Posterior vena cava (tissue), 2 donors: ENCODE results near the gene MPPE1. TPM values are rescaled to one million over a fixed set of nuclear protein-coding genes. Genes with fewer than 3 reads are reported as not detected.
A peak's percentile ranks its signal among the peaks of the same experiment; 100 is the strongest.
"Not testable (repeated sequence)": the region's sequence is repeated elsewhere in the genome, so short reads cannot be mapped to it uniquely, and the experiment has no call there.

Source experiments
- DNase-seq: peaks from one replicate; pipeline ENCODE4 v3.0.0-alpha.2; 2020; ENCODE audit warnings: low spot score
- intact Hi-C, 2 donors: fragments of 100-400 bp; cut with DNase I; formaldehyde crosslinking; loops; one replicate each; pipeline versions ENCODE4 v1.14.1 to v1.14.2; 2022 to 2023
- total RNA-seq, 2 donors: library from RNA; stranded (reverse); fragmentation: NEBNext Ultra II Directional; extraction: Animal tissue kit (Norgen Biotek cat#: 25700); gene quantifications; one replicate each; pipeline ENCODE4 v1.2.1, GENCODE V29; 2021
- donor health status: DM: yes; HTN: yes; CAD: no.
- donor health status: DM: yes; HTN: yes; CAD: no.

MPPE1 gene
- total RNA-seq, 2 donors from 2014 or later, result 26.2 to 39.6 TPM

DNA sequence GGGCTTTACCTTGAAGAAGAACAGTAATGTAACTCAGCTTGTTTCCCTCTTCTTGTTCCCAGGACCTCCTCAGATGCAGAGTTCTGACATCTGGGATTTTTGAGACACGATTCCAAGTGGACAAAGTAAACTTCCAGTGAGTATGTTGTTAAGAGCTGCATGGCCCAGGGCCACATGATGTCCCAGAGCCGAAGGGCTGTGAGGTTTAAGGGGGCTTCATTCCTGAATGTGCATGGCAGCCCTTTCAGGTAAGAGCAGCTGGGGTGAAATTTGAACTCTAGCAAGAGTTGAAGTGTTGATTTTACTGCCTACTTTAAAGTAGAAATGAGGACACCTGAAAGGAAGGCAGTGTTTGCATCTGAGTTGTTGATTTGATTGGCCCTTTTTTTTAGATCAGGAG is 43.6 kb downstream of the MPPE1 start:
- DNase-seq, result no peak
- intact Hi-C loops, result no loop called here

DNA sequence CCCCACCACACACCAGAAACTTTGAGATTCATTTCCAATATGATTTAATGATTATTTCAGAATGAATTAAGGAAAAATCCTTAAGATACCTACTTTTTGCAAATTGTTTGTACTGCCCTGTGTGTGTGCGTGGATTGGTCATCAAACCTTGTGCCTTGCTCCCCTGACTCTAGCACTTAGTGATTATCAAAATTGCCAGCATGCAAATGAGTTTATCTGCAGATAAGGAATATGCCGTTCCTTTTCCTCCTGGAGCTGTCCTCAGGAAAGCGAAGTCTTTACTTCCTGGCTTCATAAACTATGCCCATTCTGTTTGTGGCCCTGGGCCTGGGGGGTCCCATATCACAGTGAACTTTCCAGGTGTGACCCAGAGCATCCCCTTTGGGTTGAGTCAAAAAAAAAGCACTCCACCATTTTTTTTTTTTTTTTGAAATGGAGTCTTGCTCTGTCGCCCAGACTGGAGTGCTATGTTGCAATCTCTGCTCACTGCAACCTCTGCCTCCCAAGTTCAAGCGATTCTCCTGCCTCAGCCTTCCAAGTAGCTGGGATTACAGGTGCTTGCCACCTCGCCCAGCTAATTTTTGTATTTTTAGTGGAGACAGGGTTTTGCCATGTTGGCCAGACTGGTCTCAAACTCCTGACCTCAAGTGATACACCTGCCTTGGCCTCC is 45.5 kb downstream of the MPPE1 start:
- DNase-seq, result no peak
- intact Hi-C loops, result no loop called here

DNA sequence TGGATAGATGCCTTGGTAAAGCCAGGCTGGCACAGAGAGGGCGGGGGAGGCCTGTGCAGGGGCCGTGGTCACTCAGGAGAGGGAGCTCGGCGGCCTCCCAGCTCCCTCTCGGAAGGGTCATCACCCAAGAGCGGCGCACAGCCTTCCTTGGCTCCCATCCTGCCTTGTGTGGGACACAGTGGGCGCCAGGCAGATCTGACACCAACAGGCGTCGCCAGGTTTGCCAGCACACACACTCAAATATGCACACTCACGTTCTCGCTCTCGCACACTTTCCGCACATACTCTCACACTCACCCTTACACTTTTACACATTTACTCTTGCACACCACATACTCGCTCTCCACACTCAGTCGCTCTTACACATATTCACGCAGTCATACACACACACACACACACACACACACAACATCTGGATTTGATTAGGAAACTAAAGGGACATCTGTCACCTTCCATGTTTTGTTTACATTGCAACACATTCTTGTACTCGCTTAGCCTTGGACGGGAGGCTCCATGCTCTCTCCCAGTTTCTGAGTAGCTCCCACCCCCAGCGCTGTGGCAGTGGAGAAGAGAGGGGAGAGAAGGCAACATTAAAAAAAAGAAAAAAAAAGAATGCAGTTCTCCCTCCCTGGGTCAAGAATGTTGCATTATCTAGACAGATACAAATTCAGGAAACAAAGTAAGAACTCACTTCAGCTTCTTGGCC is 46.4 kb downstream of the MPPE1 start:
- DNase-seq, result no peak
- intact Hi-C loops, result no loop called here

DNA sequence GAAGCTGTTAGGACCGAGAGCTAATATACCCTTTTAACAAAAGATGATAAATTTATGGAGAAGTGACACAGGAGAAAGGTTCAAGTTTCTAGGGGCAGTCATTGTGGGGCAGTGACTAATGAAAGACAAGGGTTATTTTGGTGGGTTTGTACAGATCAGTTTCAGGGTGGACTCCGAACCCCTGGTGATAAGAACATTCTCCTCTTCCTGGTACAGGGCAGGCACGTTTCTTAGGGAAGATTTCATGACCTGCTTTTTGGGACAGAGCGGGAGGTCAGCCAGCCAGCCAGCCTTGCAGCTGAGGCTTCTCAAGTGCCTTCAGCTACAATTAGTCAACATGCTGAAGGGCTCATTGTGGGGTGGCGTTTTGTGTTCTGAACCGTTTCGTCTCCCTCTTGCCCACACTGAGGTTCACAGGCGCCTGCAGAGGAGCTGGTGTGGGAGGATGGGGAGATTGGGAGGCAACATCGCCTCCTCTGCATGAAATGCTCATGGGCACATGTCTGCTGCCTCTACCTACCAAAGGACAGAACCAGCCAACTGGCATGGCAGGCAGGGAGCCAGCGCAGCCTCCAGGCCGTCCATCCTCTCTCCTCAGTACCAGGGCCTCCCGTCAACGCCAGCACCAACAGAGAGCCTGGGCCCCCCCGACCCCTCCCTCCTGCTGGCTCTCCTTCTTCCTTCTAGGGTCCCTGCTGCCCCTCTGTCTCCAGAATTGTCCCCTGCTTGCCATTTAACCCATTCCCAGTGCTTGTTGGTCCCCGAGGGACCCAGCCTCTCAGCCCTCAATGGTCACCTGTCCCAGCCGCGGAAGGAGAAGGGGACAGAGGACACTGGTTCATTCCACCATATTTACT is 47.3 kb downstream of the MPPE1 start:
- intact Hi-C loops, result no loop called here
- DNase-seq, result no peak

DNA sequence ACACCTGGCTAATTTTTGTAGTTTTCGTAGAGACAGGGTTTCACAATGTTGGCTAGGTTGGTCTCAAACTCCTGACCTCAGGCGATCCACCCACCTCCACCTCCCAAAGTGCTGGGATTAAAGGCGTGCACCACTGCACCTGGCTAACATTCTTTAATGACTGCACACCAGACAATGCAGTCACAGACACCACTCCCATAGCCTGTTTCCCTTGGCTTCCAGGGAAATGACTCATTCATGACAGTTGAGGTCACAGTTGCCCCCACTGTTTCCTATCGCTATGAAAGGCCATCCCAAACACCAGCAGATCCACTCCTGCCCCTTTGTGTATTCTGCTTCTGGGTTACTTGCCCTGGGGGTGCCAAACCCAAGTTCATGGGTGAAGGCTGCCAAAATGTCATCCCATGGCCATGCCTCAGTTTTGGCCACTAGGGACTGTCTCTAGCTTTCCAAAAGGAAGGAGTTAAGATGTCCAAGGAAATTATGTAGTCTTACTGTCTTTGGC is 48.2 kb downstream of the MPPE1 start:
- intact Hi-C loops, result loop anchor here in 1 of 2 donors (10.0 kb wide), 1 partner anchor 45 kb away; the partner anchor contains the start of gene MPPE1
- DNase-seq, result no peak

DNA sequence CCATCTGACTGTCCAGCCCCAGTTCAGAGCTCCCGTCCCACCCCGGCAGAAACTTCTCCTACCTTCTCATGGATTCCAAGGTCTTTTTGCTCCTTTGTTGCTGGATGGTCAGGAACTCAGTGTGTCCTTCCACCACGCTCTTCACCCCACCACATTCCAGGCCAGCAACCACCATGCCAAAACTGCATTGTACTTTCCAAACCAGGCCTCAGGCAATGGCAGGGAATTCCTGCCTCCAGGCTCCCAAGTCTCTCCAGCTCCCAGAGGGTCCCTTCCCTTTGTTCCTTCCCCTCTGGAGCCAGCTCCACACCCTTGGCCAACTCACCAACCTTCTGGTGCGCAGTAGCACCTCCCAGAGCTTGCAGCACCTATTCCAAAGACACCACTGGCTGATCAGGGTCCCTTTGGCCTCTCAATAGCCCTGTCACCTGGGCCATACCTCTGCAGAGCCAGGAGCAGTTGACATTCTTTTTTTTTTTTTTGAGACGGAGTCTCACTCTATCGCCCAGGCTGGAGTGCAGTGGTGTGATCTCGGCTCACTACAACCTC is 48.8 kb downstream of the MPPE1 start:
- intact Hi-C loops, result loop anchor here in 1 of 2 donors (10.0 kb wide), 1 partner anchor 45 kb away; the partner anchor contains the start of gene MPPE1
- DNase-seq, result no peak

DNA sequence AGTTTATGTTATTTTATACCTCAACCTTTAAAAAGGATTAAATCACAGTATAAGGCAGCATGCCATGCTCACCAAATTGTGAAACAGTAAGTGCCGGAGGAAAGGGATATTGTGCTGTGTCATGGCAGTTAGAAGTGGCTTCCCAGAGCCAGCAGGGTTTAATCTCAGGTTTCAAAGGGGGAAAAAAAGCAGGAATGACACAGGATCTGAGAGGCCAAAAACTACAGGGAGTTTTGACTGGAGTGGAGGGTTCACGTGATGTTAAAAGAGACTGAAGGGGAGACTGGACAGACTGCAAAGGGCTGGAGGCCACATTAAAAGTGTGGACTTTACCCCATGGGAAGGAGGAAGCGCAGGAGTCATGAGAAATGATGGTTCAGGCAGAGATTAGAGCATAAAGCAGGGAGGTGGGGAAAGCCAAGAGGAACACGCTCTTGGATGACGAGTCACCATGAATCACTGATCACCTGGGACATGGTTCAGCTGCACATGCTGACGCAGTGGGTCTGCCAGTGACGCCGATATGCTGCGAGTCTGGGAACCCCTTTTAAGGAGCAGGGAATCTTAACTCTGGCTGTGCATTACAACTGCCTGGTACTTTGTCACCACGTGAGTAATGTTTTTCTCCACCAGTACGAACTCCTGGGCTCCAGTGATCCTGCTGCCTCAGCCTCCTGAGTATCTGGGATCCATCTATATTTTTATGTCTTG is 50.8 kb downstream of the MPPE1 start:
- peak; percentile 93 for DNase-seq
- intact Hi-C loops, result loop anchor here in 1 of 2 donors (10.0 kb wide), 1 partner anchor 47 kb away; the partner anchor contains the start of gene MPPE1

DNA sequence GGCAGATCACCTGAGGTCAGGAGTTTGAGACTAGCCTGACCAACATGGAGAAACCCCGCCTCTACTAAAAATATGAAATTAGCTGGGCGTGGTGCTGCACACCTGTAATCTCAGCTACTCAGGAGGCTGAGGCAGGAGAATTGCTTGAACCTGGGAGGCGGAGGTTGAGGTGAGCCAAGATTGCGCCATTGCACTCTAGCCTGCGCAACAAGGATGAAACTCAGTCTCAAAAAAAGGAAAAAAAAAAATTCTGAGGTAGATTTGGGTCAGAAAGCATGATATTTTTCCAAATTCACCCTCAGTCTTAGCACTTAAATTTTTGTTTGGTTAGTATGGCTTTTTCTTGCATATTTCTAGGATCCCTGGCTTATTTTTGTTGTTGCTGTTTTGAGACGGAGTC is 53.6 kb downstream of the MPPE1 start:
- not testable (repeated sequence) for DNase-seq
- intact Hi-C loops, result loop anchor here in 1 of 2 donors (5.0 to 10.0 kb wide), 2 partner anchors 50 to 798 kb away; partner anchors contain the start of gene MPPE1

DNA sequence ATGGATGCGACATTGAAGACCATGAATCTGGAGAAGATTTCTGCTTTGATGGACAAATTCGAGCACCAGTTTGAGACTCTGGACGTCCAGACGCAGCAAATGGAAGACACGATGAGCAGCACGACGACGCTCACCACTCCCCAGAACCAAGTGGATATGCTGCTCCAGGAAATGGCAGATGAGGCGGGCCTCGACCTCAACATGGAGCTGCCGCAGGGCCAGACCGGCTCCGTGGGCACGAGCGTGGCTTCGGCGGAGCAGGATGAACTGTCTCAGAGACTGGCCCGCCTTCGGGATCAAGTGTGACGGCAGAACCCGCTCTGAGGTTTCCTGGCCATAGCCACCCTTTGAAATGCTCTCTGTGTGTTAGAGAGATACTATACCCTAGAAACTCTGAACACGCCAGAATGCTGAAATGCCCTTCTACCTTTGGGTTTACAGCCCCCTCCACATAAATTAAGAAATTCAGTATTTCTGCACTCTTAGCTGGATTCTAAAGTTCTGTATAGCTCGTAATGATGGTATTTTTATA is 56.2 kb downstream of the MPPE1 start:
- intact Hi-C loops, result loop anchor here in 1 of 2 donors (5.0 to 10.0 kb wide), 2 partner anchors 53 to 800 kb away; partner anchors contain the start of gene MPPE1
- DNase-seq, result peak; percentile 86

DNA sequence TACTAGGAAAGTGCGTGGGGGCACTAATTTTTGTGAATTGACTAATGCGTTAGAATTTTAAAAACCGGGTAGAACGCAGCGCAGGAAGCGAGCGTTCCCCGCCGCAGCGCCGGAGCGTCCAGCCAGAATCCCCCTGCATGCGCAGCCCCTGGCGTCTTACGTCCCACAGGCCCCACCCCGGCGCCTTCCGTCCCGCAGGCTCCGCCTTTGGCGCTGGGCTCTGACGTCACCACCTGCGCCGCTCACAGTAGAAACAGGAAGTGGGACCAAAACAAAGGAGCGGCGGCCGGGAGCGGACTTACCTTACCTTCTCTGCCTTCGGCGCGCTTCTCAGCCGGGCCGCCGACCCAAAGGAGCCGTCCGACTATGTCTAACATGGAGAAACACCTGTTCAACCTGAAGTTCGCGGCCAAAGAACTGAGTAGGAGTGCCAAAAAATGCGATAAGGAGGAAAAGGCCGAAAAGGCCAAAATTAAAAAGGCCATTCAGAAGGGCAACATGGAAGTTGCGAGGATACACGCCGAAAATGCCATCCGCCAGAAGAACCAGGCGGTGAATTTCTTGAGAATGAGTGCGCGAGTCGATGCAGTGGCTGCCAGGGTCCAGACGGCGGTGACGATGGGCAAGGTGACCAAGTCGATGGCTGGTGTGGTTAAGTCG is 56.8 kb downstream of the MPPE1 start, which contains the start of gene CHMP1B:
TSS of gene CHMP1B (plus strand) at position 268 of the 660 bp plus-strand sequence. CDS start at position 367, 99 bp downstream.
- DNase-seq, result peak; percentile 100
- intact Hi-C loops, result loop anchor here in 1 of 2 donors (5.0 to 10.0 kb wide), 2 partner anchors 54 to 801 kb away; partner anchors contain the start of gene MPPE1

DNA sequence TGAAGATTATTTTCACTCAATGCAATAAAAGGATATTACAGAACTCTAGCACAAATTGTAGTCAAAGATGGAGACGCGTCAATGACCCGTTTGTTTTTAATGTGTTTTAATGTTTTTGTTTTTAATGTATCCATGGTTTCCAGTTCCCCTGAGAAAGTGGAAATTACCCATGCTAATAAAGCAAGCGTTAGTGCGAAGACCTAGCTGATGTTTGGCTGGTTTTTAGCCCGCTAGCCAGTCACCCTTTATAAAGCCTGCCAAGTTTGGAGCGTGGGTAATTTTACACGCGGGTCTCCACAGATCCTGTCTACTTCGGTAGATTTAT is 57.3 kb downstream of the MPPE1 start:
- intact Hi-C loops, result loop anchor here in 1 of 2 donors (5.0 to 10.0 kb wide), 2 partner anchors 54 to 802 kb away; partner anchors contain the start of gene MPPE1
- no peak for DNase-seq

DNA sequence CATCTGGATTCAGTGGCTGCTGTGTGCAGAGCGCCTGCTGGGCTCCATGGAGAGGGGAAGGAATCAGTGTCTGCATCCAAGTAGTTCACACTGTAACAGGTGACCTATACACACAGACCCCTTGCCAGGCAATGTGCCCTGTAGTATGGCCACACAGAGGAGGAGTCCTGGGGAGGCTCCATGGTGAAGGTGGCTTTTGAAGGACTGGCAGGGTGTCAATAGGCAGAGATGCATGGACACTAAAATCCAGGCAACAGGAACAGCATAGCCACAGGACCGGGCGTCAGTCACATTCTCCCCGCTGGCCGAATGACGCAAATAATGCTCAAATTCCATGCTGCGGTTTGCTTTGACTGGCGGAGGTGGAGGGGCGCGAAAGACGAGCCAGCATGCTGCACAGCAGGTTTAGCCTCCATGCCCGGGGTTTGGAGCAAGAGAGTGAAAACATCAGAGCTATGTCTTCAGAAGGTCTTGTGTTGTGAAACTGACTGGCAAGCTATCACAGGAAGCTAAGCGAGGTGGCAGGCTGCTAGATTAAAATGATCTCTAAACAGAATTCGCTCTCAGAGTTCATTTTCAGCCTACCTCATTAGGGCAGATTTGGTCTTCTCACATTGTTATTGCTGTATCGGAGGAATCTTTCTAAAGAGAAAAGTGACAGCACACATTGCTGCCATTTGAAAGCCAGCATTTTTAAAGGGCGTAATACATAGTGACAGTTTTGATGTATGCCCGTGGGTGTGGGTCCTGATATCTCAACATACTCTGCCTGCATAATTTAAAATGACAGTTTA is 58.1 kb downstream of the MPPE1 start:
- peak; percentile 95 for DNase-seq
- intact Hi-C loops, result loop anchor here in 1 of 2 donors (5.0 to 10.0 kb wide), 2 partner anchors 55 to 802 kb away; partner anchors contain the start of gene MPPE1

DNA sequence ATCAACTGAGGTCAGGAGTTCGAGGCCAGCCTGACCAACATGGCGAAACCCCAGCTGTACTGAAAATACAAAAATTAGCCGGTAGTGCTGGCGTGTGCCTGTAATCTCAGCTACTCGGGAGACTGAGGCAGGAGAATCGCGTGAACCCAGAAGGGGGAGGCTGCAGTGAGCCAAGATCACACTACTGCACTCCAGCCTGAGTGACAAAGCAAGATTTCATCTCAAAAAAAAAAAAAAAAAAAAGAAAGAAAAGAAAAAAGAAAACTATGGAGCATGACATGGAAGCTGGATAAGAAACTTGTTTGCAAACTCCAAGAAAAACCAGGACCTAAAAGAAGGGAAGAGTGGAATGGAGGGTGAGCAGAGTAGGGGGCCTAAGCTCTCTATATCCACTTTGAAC is 58.8 kb downstream of the MPPE1 start:
- no peak for DNase-seq
- intact Hi-C loops, result no loop called here

DNA sequence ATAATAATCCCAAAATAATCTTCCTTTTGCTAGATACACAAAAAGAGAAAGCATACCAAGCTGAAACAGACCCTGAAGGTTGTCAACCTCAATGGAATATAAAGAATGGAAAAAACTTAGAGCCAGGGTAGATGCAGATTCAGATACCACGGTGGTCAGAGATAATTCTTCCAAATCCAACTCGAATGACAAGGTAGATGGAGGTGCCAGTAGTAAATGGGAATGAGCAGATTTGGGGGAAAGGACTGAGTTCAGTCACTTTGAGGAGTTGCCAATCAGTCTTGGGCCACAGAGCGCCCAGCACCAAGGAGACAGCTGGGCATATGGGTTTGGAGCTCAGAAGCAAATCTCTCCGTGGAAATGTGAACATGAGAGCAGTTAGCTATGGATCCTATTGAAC is 60.3 kb downstream of the MPPE1 start:
- intact Hi-C loops, result no loop called here

DNA sequence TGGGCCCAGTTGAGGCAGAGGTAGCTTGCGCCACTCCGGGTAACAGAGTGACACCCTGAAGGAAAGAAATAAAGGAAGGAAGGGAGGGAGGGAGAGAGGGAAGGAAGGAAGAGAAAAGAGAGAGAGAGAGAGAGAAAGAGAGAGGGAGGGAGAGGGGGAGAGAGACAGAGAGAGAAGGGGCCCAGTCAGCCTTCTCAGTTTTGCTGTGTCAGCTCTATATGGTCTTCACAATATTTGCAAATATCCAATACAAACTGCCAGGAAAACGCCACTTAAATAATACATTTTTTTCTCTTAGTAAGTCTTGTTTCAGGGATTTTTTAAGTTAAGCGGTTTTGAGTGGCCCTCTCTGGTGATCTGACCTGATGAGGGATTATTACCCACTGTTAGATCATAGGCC is 62.5 kb downstream of the MPPE1 start:
- no peak for DNase-seq
- intact Hi-C loops, result no loop called here

More for the DNA sequence above, 60.3 kb downstream of the MPPE1 start:
- DNase-seq, result no peak

DNA sequence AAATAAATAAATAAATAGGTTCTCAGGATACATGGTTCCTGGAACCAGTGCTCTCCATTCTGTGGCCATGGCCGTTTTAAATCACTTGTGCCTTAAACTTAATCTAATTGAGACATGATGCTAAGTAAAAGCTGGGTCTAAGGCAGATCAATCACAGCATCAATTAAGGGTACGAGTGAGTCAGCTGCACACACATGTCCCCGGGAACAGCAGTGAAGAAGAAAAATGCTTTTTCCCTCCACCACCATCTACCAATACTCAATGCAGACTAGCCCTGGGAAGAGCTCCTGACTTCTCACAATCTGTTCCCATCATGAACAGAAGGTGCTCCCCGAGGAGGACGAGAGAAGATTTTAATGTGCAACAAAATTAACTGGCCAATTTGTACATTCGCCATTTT is 63.7 kb downstream of the MPPE1 start:
- DNase-seq, result no peak
- intact Hi-C loops, result loop anchor here in 1 of 2 donors (5.0 kb wide), 1 partner anchor 377 kb away; no protein-coding TSS in a partner anchor
